ENCODE results near the gene NPDC1.

The NPDC1 gene

DNA sequence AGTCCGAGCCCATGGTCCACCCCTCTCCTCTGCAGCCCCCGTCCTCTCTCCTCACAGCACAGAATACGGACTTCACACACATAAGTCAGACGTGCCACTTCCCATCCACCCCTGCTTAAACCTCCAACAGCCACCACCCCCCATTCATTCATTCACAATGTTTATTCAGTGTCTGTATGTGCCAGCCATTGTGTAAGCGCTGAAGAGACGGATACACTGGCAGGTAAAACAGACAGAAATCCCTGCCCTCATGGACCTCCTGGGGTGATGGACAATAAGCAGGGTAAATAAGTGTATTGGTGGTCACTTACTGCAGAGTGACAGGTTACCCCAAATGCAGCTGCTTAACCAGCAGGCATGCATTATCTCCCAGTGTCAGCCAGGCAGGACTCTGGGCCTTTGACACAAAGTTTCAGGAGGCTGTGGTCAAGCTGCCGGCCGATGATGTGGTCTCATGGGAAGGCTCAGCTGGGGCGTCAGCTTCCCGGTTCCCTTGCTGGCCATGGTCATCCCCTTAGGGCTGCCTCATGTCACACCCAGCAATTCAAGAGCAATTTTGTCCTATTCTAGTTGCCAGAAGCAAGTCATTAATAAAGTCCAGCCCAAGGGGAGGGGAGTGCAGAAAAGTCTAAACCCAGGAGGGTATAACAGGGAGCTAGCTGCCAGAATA, 55.6 kb downstream of the NPDC1 start:
- no peak overlapping the region for H3K9ac ChIP-seq
- H3K4me1 ChIP-seq = no peaks in the 10 kb centered on the region
- no peaks in the 10 kb centered on the region for H3K9me3 ChIP-seq (ENCODE audit: control insufficient read depth, low read length)
- H3K4me3 ChIP-seq (ENCODE audit: low read depth, low read length) = no peak overlapping the region
- no peak overlapping the region for H3K4me2 ChIP-seq (ENCODE audit: low read length)
- TF ChIP-seq, protein P1, sequence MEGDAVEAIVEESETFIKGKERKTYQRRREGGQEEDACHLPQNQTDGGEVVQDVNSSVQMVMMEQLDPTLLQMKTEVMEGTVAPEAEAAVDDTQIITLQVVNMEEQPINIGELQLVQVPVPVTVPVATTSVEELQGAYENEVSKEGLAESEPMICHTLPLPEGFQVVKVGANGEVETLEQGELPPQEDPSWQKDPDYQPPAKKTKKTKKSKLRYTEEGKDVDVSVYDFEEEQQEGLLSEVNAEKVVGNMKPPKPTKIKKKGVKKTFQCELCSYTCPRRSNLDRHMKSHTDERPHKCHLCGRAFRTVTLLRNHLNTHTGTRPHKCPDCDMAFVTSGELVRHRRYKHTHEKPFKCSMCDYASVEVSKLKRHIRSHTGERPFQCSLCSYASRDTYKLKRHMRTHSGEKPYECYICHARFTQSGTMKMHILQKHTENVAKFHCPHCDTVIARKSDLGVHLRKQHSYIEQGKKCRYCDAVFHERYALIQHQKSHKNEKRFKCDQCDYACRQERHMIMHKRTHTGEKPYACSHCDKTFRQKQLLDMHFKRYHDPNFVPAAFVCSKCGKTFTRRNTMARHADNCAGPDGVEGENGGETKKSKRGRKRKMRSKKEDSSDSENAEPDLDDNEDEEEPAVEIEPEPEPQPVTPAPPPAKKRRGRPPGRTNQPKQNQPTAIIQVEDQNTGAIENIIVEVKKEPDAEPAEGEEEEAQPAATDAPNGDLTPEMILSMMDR (IDR thresholded peaks at IDR 0.05) = no peak
- H3K79me2 ChIP-seq = no peaks in the 10 kb centered on the region
- H3K27ac ChIP-seq = no peak overlapping the region
- no peaks in the 10 kb centered on the region for H3K27me3 ChIP-seq (ENCODE audit: control insufficient read depth, insufficient read depth, low read length)
- no peak overlapping the region for H2AFZ ChIP-seq
- H3K36me3 ChIP-seq (ENCODE audit: control insufficient read depth, insufficient read depth, low read length) = no peaks in the 10 kb centered on the region
